ENCODE measurements around the gene CUEDC1.

DNA sequence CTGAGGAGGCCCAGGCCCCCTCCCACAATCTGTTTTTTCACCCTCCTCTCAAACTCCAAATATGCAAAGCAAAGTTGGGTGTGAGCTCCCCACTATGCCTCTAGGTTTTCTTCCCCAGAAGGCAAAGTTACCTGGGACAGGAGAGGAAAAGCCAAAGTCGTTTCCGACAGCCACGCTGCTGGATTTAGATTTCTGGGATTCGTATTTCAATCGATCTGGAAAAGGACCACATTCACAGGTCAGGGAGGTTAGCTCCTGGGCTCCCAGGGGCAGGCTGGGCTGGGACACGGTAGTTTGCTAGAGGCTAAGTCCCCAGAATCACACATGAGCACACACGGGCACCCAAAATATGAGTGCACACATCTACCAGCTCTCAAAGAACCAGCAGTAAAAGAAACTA, 84.1 kb downstream of the CUEDC1 start:
- no peak for TF ChIP-seq POLR2A (IDR thresholded peaks at IDR 0.05)
- TF ChIP-seq, protein P1, sequence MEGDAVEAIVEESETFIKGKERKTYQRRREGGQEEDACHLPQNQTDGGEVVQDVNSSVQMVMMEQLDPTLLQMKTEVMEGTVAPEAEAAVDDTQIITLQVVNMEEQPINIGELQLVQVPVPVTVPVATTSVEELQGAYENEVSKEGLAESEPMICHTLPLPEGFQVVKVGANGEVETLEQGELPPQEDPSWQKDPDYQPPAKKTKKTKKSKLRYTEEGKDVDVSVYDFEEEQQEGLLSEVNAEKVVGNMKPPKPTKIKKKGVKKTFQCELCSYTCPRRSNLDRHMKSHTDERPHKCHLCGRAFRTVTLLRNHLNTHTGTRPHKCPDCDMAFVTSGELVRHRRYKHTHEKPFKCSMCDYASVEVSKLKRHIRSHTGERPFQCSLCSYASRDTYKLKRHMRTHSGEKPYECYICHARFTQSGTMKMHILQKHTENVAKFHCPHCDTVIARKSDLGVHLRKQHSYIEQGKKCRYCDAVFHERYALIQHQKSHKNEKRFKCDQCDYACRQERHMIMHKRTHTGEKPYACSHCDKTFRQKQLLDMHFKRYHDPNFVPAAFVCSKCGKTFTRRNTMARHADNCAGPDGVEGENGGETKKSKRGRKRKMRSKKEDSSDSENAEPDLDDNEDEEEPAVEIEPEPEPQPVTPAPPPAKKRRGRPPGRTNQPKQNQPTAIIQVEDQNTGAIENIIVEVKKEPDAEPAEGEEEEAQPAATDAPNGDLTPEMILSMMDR (IDR thresholded peaks at IDR 0.05): no peak
- no peak for TF ChIP-seq EP300 (IDR thresholded peaks at IDR 0.05)
- no peak for TF ChIP-seq POLR2AphosphoS5 (IDR thresholded peaks at IDR 0.05)
